ENCODE measurements around the gene STK11IP. TPM values are rescaled to one million over a fixed set of nuclear protein-coding genes. Genes with fewer than 3 reads are reported as not detected.

STK11IP gene
- total and polyA plus RNA-seq, 10 of the 15 experiments (the other 5 are each of a cell fraction or from before 2014, with no cell fraction given): 0.42 to 24.0 (median 11.4) TPM

GRCh38 chr2:219612577-219613286 is 15.1 kb downstream of the STK11IP start:
- SMC1A ChIA-PET (ENCODE audit: uncharacterized antibody, unreplicated experiment): no interaction called here
- H3K4me1 ChIP-seq (ENCODE audit: control insufficient read depth, insufficient read depth, low read length): 0 out of 2 replicates have a peak, but pooled peaks cover 4% of the 10 kb centered on the region
- in situ Hi-C loops (cut with MboI): no loop called here
- no peak overlapping the region for H3K9ac ChIP-seq (ENCODE audit: control insufficient read depth, insufficient read depth, low read length)
- H3K27me3 ChIP-seq (replicated peaks in 1 of 2; ENCODE audit: control insufficient read depth in 2 of 2, insufficient read depth in 2 of 2, low read length in 1 of 2): no peaks in the 10 kb centered on the region
- no peak overlapping the region for H3K27ac ChIP-seq (ENCODE audit: control insufficient read depth, insufficient read depth)
- ATAC-seq (peak; percentile 72), DNase-seq (ENCODE audit: low read depth, low spot score) (no peak), FAIRE-seq (no peak)
- TF ChIP-seq ZNF384 (IDR thresholded peaks at IDR 0.05; ENCODE audit: borderline replicate concordance, low read depth, low read length): no peak
- TF ChIP-seq BHLHE40 (IDR thresholded peaks at IDR 0.05; ENCODE audit: borderline replicate concordance in 1 of 2, low read depth in 2 of 2, low read length in 1 of 2): peak; percentile 12 to 65; a peak in 1 of 4 replicates
- TF ChIP-seq RUNX3 (IDR thresholded peaks at IDR 0.05; ENCODE audit: low read length): peak; percentile 68
- no peak overlapping the region for H2AFZ ChIP-seq (ENCODE audit: control insufficient read depth, low read depth, low read length)
- H3K36me3 ChIP-seq (ENCODE audit: control insufficient read depth in 2 of 2, insufficient read depth in 2 of 2, low read length in 1 of 2): peaks cover 0 to 2% of the 10 kb centered on the region in 2 experiments; a peak in 2 of 4 replicates
- no peak overlapping the region for H3K4me3 ChIP-seq
- 63% methylated on average over 14 of the region's 15 CpGs for WGBS (ENCODE audit: insufficient coverage, insufficient replicate concordance, low lambda C conversion rate, missing lambda C conversion rate)
- no TSS peak for BruUV-seq (replicated peaks)
- RAD21 ChIA-PET (ENCODE audit: unreplicated experiment): interaction anchor here (0.6 to 1.8 kb wide), 2 partner anchors 15 to 779 kb away, joined by 3 to 5 read pairs; partner anchors contain the start of gene STK11IP
- no peaks in the 10 kb centered on the region for H3K9me3 ChIP-seq (replicated peaks; ENCODE audit: control insufficient read depth, insufficient read depth, low read length)
- no peaks in the 10 kb centered on the region for H4K20me1 ChIP-seq (ENCODE audit: control insufficient read depth, insufficient read depth)
- intact Hi-C loops (cut with micrococcal nuclease; ENCODE audit: unreplicated experiment): no loop called here
- CTCF ChIA-PET: no interaction called here
- no peak overlapping the region for H3K4me2 ChIP-seq (ENCODE audit: control insufficient read depth, insufficient read depth)
- POLR2A ChIA-PET: no interaction called here
- H3K79me2 ChIP-seq (ENCODE audit: control insufficient read depth, insufficient read depth, low read length): no peaks in the 10 kb centered on the region

GRCh38 chr2:219613461-219614070 is 15.9 kb downstream of the STK11IP start:
- Histone ChIP-seq H3K9me3 (replicated peaks; ENCODE audit: control insufficient read depth, insufficient read depth, low read length) (no peaks in the 10 kb centered on the region), H3K36me3 (ENCODE audit: control insufficient read depth in 2 of 2, insufficient read depth in 2 of 2, low read length in 1 of 2) (peaks cover 0 to 2% of the 10 kb centered on the region in 2 experiments; a peak in 2 of 4 replicates), H3K4me3 (no peak overlapping the region), H3K4me2 (ENCODE audit: control insufficient read depth, insufficient read depth) (no peak overlapping the region), H3K4me1 (ENCODE audit: control insufficient read depth, insufficient read depth, low read length) (0 out of 2 replicates have a peak, but pooled peaks cover 4% of the 10 kb centered on the region), H3K79me2 (ENCODE audit: control insufficient read depth, insufficient read depth, low read length) (no peaks in the 10 kb centered on the region), H4K20me1 (ENCODE audit: control insufficient read depth, insufficient read depth) (no peaks in the 10 kb centered on the region), H3K9ac (ENCODE audit: control insufficient read depth, insufficient read depth, low read length) (no peak overlapping the region), H3K27me3 (replicated peaks in 1 of 2; ENCODE audit: control insufficient read depth in 2 of 2, insufficient read depth in 2 of 2, low read length in 1 of 2) (no peaks in the 10 kb centered on the region), H3K27ac (ENCODE audit: control insufficient read depth, insufficient read depth) (no peak overlapping the region), H2AFZ (ENCODE audit: control insufficient read depth, low read depth, low read length) (no peak overlapping the region)
- in situ Hi-C loops (cut with MboI): no loop called here
- WGBS (ENCODE audit: insufficient coverage, insufficient replicate concordance, low lambda C conversion rate, missing lambda C conversion rate): 100% methylated on average over 8 of the region's 11 CpGs
- no peak for DNase-seq (ENCODE audit: low read depth, low spot score)
- ChIA-PET POLR2A (no interaction called here), SMC1A (ENCODE audit: uncharacterized antibody, unreplicated experiment) (no interaction called here), CTCF (no interaction called here), RAD21 (ENCODE audit: unreplicated experiment) (interaction anchor here (1.8 kb wide), 1 partner anchor 16 kb away, joined by 5 read pairs; the partner anchor contains the start of gene STK11IP)
- no TSS peak for BruUV-seq (replicated peaks)
- ATAC-seq: no peak
- intact Hi-C loops (cut with micrococcal nuclease; ENCODE audit: unreplicated experiment): no loop called here
- TF ChIP-seq WRNIP1 (IDR thresholded peaks at IDR 0.05; ENCODE audit: borderline replicate concordance, low read depth, low read length) (no peak), NFIC (IDR thresholded peaks at IDR 0.05; ENCODE audit: low read depth, low read length) (no peak)
- FAIRE-seq: no peak
